ENCODE results near the gene PDLIM1. TPM values are rescaled to one million over a fixed set of nuclear protein-coding genes. Genes with fewer than 3 reads are reported as not detected.
A peak's percentile ranks its signal among the peaks of the same experiment; 100 is the strongest.

Gene PDLIM1
- total and polyA plus RNA-seq, 5 donors from 2014 or later: 0.83 to 7.3 (median 2.6) TPM; not detected in 1

DNA sequence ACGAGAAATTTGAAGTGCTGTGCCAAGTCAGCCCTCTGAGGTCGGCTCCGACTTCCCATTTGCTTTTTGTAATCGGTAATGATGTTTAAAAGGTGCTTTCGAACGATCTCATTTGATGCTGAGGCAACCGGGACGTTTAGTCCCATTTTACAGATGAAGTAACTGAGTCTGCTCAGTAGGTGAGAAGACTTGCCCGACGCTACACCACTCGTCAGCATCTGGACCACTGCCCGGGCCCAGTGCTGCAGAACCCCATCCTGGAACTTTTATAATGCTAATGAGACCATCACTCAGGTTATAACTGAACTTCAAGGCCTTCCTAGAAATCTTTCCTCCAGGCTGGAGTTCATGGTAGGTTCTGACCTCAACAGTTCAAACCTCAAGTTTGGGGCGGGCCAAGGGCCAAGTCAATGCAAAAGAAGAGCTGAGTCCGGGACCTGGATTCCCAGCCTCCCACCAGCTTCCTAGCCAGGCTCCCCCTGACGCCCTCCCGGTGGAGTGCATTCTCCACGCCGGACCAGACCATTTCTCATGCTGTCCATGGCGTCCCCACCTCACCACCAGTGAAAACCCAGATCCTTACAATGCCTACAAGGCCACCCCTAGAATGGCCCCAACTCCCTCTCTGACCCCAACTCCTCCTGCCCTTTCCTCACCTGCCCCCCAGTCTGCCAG is 699 bp upstream of the PDLIM1 start:
- Histone ChIP-seq H3K27me3 (ENCODE audit: control insufficient read depth, insufficient read depth, low read length) (peaks cover 22% of the 10 kb centered on the region), H3K9me3 (ENCODE audit: control insufficient read depth in 2 of 2, low read length in 2 of 2) (no peaks in the 10 kb centered on the region), H3K4me1 (ENCODE audit: control insufficient read depth, insufficient read depth, low read length, poor library complexity, severe bottlenecking) (peaks cover 15% of the 10 kb centered on the region), H3K4me3 (ENCODE audit: low read depth, low read length) (no peak overlapping the region), H3K27ac (ENCODE audit: insufficient read depth, low read length, poor library complexity, severe bottlenecking) (no peak overlapping the region), H3K36me3 (ENCODE audit: control insufficient read depth, insufficient read depth, low read length) (no peaks in the 10 kb centered on the region)
- DNase-seq (no peak), ATAC-seq (ENCODE audit: low read depth in 2 of 2) (no peak)
- Mint-ChIP-seq H3K4me3 (peak overlapping the region; percentile 6 to 77 (median 56)), H3K9me3 (peaks cover 0 to 2% (median 0%) of the 10 kb centered on the region in 7 donors), H3K4me1 (peaks cover 0 to 34% (median 6%) of the 10 kb centered on the region in 4 donors), H3K36me3 (no peaks in the 10 kb centered on the region), H3K27me3 (peaks cover 61% of the 10 kb centered on the region), H3K27ac (no peak overlapping the region)

DNA sequence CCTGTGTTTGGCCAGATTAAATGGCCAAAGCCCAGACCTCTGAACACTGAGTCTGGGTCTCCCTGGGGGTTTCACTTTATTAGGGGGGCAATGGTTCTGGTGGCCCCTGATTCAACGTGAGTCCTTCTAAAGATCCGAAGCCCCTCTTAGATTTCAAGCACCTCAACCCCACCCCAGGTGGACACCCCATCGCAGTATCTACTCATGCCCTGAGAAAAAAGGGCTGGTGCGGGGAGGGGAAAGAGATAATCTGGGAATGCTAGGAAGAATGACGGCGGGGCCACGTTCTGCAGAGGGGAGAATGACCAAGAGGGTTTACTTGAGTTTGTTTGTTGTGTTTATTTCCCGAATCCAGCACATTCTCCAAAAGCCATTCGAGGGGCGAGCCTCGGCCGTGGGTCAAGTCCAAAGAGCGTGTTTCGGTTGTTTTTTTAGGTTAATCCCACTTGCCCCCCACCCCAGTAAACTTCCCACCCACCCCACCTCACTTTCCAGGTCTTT is 832 bp downstream of the PDLIM1 start:
- Mint-ChIP-seq H3K4me3 (peak overlapping the region in 2 of 4 donors; percentile 72 to 82), H3K4me1 (peaks cover 0 to 25% (median 6%) of the 10 kb centered on the region in 4 donors), H3K9me3 (peaks cover 0 to 2% (median 0%) of the 10 kb centered on the region in 7 donors), H3K36me3 (no peaks in the 10 kb centered on the region), H3K27ac (peak overlapping the region in 1 of 3 donors; percentile 48), H3K27me3 (peaks cover 61% of the 10 kb centered on the region)
- H3K27me3 ChIP-seq (ENCODE audit: control insufficient read depth, insufficient read depth, low read length): peaks cover 22% of the 10 kb centered on the region
- no peak overlapping the region for H3K4me3 ChIP-seq (ENCODE audit: low read depth, low read length)
- DNase-seq (no peak), ATAC-seq (ENCODE audit: low read depth in 2 of 2) (no peak)
- peaks cover 8% of the 10 kb centered on the region for H3K4me1 ChIP-seq (ENCODE audit: control insufficient read depth, insufficient read depth, low read length, poor library complexity, severe bottlenecking)
- H3K9me3 ChIP-seq (ENCODE audit: control insufficient read depth in 2 of 2, low read length in 2 of 2): no peaks in the 10 kb centered on the region
- H3K36me3 ChIP-seq (ENCODE audit: control insufficient read depth, insufficient read depth, low read length): no peaks in the 10 kb centered on the region
- H3K27ac ChIP-seq (ENCODE audit: insufficient read depth, low read length, poor library complexity, severe bottlenecking): no peak overlapping the region

DNA sequence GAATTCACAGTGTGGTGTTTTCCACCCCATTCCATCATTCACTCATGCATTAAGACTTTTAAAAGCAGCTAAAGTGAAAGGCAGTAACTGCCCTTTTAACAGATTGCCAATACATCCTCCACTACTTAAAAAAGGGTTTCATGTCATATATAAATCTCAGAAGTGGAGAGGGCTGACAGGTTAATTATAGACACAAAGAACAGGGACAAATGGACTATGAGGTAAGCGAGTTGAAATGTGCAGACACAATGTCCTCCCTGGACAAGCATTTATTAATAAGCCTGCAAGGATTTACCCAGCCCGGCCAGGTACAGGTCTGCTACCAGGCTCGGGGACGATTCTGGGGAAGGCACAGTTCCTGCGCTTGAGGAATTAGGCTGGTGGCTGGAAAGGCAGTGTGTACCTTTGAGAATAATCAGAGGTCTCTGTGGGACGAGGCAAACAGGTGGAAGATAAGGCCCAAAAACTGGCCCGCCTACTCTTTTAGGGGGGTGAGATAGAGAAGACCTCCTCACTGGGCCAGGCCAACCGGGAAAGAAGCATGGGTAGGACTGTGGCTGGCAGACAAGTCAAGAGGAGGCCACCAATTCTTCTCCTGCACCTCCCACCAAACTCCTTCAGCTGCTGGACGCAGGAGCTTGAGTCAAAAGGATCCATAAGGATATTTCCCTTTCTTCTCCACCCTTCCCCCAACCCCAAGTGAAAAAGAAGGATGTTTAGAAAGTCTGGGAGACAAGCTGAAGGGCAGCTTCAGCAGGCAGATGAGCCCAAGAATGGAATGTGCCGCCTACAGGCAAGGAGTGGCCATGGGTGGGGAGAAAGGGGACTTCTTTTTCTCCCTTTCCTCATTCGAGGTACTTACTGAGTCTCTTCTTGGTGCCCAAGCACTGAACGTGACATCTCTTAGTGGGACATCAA is 1.5 kb downstream of the PDLIM1 start:
- Mint-ChIP-seq H3K27ac (no peak overlapping the region), H3K27me3 (peaks cover 56% of the 10 kb centered on the region), H3K4me3 (peak overlapping the region in 2 of 4 donors; percentile 73 to 82), H3K36me3 (no peaks in the 10 kb centered on the region), H3K9me3 (peaks cover 0 to 2% (median 0%) of the 10 kb centered on the region in 7 donors), H3K4me1 (peaks cover 0 to 18% (median 5%) of the 10 kb centered on the region in 4 donors)
- Histone ChIP-seq H3K4me3 (ENCODE audit: low read depth, low read length) (no peak overlapping the region), H3K27me3 (ENCODE audit: control insufficient read depth, insufficient read depth, low read length) (peaks cover 20% of the 10 kb centered on the region), H3K27ac (ENCODE audit: insufficient read depth, low read length, poor library complexity, severe bottlenecking) (no peak overlapping the region), H3K4me1 (ENCODE audit: control insufficient read depth, insufficient read depth, low read length, poor library complexity, severe bottlenecking) (peaks cover 5% of the 10 kb centered on the region), H3K36me3 (ENCODE audit: control insufficient read depth, insufficient read depth, low read length) (no peaks in the 10 kb centered on the region), H3K9me3 (ENCODE audit: control insufficient read depth in 2 of 2, low read length in 2 of 2) (no peaks in the 10 kb centered on the region)
- DNase-seq (no peak), ATAC-seq (ENCODE audit: low read depth in 2 of 2) (no peak)

DNA sequence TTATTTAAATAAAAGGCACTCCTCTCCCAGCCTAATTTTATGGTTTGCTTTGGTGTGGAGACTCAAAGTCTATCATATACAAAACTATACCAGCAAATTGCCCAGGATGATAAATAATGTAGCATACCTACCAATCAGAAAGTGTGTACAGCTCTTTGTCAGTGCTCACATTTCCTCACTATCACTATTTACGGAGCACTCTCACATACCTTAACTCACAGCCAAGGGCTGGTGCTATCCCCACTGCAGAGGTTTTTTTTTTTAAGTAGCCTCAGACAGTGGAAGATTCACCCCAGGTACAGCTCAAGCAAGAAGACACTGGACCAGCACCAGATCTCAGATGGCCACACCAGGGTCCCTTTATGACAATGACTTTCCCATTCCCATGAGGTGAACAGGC is 2.5 kb downstream of the PDLIM1 start:
- H3K36me3 ChIP-seq (ENCODE audit: control insufficient read depth, insufficient read depth, low read length): no peaks in the 10 kb centered on the region
- Mint-ChIP-seq H3K4me3 (no peak overlapping the region), H3K9me3 (peaks cover 0 to 2% (median 0%) of the 10 kb centered on the region in 7 donors), H3K36me3 (no peaks in the 10 kb centered on the region), H3K4me1 (peaks cover 0 to 18% (median 5%) of the 10 kb centered on the region in 4 donors), H3K27ac (no peak overlapping the region), H3K27me3 (peaks cover 55% of the 10 kb centered on the region)
- no peak for DNase-seq
- H3K4me1 ChIP-seq (ENCODE audit: control insufficient read depth, insufficient read depth, low read length, poor library complexity, severe bottlenecking): peaks cover 5% of the 10 kb centered on the region
- H3K27ac ChIP-seq (ENCODE audit: insufficient read depth, low read length, poor library complexity, severe bottlenecking): no peak overlapping the region
- peaks cover 19% of the 10 kb centered on the region for H3K27me3 ChIP-seq (ENCODE audit: control insufficient read depth, insufficient read depth, low read length)
- ATAC-seq (ENCODE audit: low read depth in 2 of 2): no peak
- no peak overlapping the region for H3K4me3 ChIP-seq (ENCODE audit: low read depth, low read length)
- H3K9me3 ChIP-seq (ENCODE audit: control insufficient read depth in 2 of 2, low read length in 2 of 2): no peaks in the 10 kb centered on the region

DNA sequence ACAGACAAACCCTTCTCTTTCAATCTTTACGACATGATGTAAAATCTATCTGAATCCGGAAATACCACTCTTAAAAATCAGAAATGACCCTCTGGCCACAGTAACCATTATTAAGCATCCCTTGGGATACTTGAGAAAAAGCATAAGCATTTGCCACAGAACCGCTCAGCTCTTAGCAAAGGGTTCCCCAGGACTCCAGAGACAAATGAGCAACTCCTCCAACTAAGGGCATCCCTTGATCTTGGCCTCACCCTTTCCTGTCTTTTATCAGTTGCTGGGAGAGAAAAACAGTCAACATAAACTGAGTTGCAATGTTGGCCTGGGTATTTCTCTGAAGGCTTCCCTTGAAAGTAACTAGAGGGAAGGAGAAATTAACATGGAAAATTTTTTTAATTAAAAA is 3.5 kb downstream of the PDLIM1 start:
- DNase-seq: no peak
- no peak overlapping the region for H3K4me3 Mint-ChIP-seq
- Histone ChIP-seq H3K4me1 (ENCODE audit: control insufficient read depth, insufficient read depth, low read length, poor library complexity, severe bottlenecking) (peaks cover 5% of the 10 kb centered on the region), H3K27me3 (ENCODE audit: control insufficient read depth, insufficient read depth, low read length) (peaks cover 17% of the 10 kb centered on the region), H3K9me3 (ENCODE audit: control insufficient read depth in 2 of 2, low read length in 2 of 2) (no peaks in the 10 kb centered on the region), H3K4me3 (ENCODE audit: low read depth, low read length) (no peak overlapping the region), H3K36me3 (ENCODE audit: control insufficient read depth, insufficient read depth, low read length) (no peaks in the 10 kb centered on the region), H3K27ac (ENCODE audit: insufficient read depth, low read length, poor library complexity, severe bottlenecking) (no peak overlapping the region)
- peaks cover 47% of the 10 kb centered on the region for H3K27me3 Mint-ChIP-seq
- H3K9me3 Mint-ChIP-seq: peaks cover 0 to 2% (median 0%) of the 10 kb centered on the region in 7 donors
- no peak for ATAC-seq (ENCODE audit: low read depth in 2 of 2)
- no peak overlapping the region for H3K27ac Mint-ChIP-seq
- peaks cover 0 to 16% (median 3%) of the 10 kb centered on the region in 4 donors for H3K4me1 Mint-ChIP-seq
- H3K36me3 Mint-ChIP-seq: no peaks in the 10 kb centered on the region

DNA sequence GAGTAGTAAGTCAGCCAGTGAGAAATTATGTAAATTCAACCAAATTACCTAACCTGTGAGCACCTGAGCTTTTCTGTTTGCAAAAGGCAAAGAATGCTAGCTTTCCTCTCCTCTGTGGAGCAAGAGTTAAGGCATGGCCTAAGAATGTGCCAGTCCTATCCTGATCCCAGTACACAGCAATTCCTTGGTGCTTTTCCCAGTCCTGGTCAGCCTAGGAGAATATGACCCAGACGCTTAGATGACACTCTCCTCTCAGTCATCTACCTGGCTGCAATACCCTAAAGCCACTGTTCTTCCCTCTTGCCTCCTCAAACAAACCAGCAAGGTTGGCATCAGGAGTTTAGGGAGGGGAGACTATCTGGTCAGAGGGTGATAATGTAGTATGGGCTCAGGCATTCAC is 4.1 kb downstream of the PDLIM1 start:
- no peaks in the 10 kb centered on the region for H3K9me3 ChIP-seq (ENCODE audit: control insufficient read depth in 2 of 2, low read length in 2 of 2)
- Mint-ChIP-seq H3K27me3 (peaks cover 41% of the 10 kb centered on the region), H3K9me3 (peaks cover 0 to 2% (median 0%) of the 10 kb centered on the region in 7 donors), H3K4me3 (no peak overlapping the region), H3K36me3 (no peaks in the 10 kb centered on the region), H3K4me1 (peaks cover 0 to 13% (median 2%) of the 10 kb centered on the region in 4 donors), H3K27ac (no peak overlapping the region)
- H3K4me3 ChIP-seq (ENCODE audit: low read depth, low read length): no peak overlapping the region
- H3K4me1 ChIP-seq (ENCODE audit: control insufficient read depth, insufficient read depth, low read length, poor library complexity, severe bottlenecking): peaks cover 5% of the 10 kb centered on the region
- peaks cover 17% of the 10 kb centered on the region for H3K27me3 ChIP-seq (ENCODE audit: control insufficient read depth, insufficient read depth, low read length)
- no peak for DNase-seq
- no peaks in the 10 kb centered on the region for H3K36me3 ChIP-seq (ENCODE audit: control insufficient read depth, insufficient read depth, low read length)
- H3K27ac ChIP-seq (ENCODE audit: insufficient read depth, low read length, poor library complexity, severe bottlenecking): no peak overlapping the region
- ATAC-seq (ENCODE audit: low read depth in 2 of 2): no peak

DNA sequence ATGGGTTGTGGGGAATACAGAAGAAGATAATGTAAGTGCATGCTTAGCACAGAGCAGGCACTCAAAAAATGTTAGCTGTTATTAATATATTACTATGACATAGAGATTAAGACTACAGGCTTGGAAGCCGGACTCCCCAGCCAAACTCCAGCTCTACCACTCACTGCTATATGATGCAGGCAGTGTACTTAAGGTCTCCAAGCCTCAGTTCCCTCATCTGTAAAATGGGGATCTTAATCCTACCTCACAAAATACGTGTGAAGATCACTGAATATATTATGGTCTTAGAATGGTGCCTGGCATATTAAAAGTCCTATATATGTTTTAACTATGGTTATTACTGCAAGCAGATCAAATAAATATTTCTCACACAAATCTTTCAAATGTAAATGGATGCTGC is 5.2 kb downstream of the PDLIM1 start:
- Histone ChIP-seq H3K27me3 (ENCODE audit: control insufficient read depth, insufficient read depth, low read length) (peaks cover 14% of the 10 kb centered on the region), H3K27ac (ENCODE audit: insufficient read depth, low read length, poor library complexity, severe bottlenecking) (no peak overlapping the region), H3K9me3 (ENCODE audit: control insufficient read depth in 2 of 2, low read length in 2 of 2) (no peaks in the 10 kb centered on the region), H3K36me3 (ENCODE audit: control insufficient read depth, insufficient read depth, low read length) (no peaks in the 10 kb centered on the region), H3K4me3 (ENCODE audit: low read depth, low read length) (no peak overlapping the region), H3K4me1 (ENCODE audit: control insufficient read depth, insufficient read depth, low read length, poor library complexity, severe bottlenecking) (peaks cover 3% of the 10 kb centered on the region)
- H3K9me3 Mint-ChIP-seq: peaks cover 0 to 2% (median 0%) of the 10 kb centered on the region in 7 donors
- peaks cover 0 to 8% (median 0%) of the 10 kb centered on the region in 4 donors for H3K4me1 Mint-ChIP-seq
- H3K36me3 Mint-ChIP-seq: no peaks in the 10 kb centered on the region
- DNase-seq (no peak), ATAC-seq (ENCODE audit: low read depth in 2 of 2) (no peak)
- H3K27ac Mint-ChIP-seq: no peak overlapping the region
- H3K4me3 Mint-ChIP-seq: no peak overlapping the region
- peaks cover 35% of the 10 kb centered on the region for H3K27me3 Mint-ChIP-seq
